ENCODE data around the gene NOXA1.

- TF ChIP-seq CTCF (IDR thresholded peaks at IDR 0.05; ENCODE audit: low read depth, low read length, missing input control) (no peak), REST (IDR thresholded peaks at IDR 0.05) (no peak), SP1 (IDR thresholded peaks at IDR 0.05) (no peak), MAX (IDR thresholded peaks at IDR 0.05) (no peak), FOXA1 (IDR thresholded peaks at IDR 0.05) (no peak), NR2F2 (IDR thresholded peaks at IDR 0.05) (no peak), TAF1 (conservative IDR thresholded peaks at IDR 0.05) (no peak), ZBTB33 (IDR thresholded peaks at IDR 0.05) (no peak), GABPA (IDR thresholded peaks at IDR 0.05 in 1 of 2, conservative IDR thresholded peaks at IDR 0.05 in 1 of 2) (no peak), RAD21 (IDR thresholded peaks at IDR 0.05) (no peak)
Observed at GRCh38 chr9:137477778-137478612, 54.8 kb downstream of the NOXA1 start.

Data from liver (tissue), 3 donors.